Transverse colon (tissue), 4 donors: ENCODE results near the gene TAX1BP1.

Experiments
- EP300 ChIP-seq: sonication (generic); formaldehyde crosslinking; IDR thresholded peaks from one replicate; pipeline ENCODE4 v1.6.1; 2017; ENCODE audit warnings: antibody characterized with exemption, low read depth
- POLR2A ChIP-seq: fragments of 450-650 bp; IDR thresholded peaks from one replicate; pipeline ENCODE4 v1.6.1; 2016; ENCODE audit warnings: antibody characterized with exemption, mild to moderate bottlenecking, moderate library complexity
- POLR2AphosphoS5 ChIP-seq, 3 donors: sonication (generic); formaldehyde crosslinking; IDR thresholded peaks; one replicate each; pipeline ENCODE4 v1.6.1; 2016; ENCODE audit warnings: antibody characterized with exemption in 3 of 3
- TF ChIP-seq, protein P1 (sequence below), 5 experiments: fragments of 200-600 bp in 3 of 5; fragments of 450-650 bp in 2 of 5; sonication (generic) in 3 of 5; IDR thresholded peaks; 1 replicate in 2 of 5; 2 replicates in 3 of 5; pipeline ENCODE4 v1.5.1; 2016 to 2017; ENCODE audit warnings: antibody characterized with exemption in 5 of 5, inconsistent platforms in 3 of 5, mild to moderate bottlenecking in 2 of 5, moderate library complexity in 1 of 5

- TF ChIP-seq, protein P1, sequence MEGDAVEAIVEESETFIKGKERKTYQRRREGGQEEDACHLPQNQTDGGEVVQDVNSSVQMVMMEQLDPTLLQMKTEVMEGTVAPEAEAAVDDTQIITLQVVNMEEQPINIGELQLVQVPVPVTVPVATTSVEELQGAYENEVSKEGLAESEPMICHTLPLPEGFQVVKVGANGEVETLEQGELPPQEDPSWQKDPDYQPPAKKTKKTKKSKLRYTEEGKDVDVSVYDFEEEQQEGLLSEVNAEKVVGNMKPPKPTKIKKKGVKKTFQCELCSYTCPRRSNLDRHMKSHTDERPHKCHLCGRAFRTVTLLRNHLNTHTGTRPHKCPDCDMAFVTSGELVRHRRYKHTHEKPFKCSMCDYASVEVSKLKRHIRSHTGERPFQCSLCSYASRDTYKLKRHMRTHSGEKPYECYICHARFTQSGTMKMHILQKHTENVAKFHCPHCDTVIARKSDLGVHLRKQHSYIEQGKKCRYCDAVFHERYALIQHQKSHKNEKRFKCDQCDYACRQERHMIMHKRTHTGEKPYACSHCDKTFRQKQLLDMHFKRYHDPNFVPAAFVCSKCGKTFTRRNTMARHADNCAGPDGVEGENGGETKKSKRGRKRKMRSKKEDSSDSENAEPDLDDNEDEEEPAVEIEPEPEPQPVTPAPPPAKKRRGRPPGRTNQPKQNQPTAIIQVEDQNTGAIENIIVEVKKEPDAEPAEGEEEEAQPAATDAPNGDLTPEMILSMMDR (IDR thresholded peaks at IDR 0.05): no peak
- TF ChIP-seq POLR2AphosphoS5 (IDR thresholded peaks at IDR 0.05): no peak
- no peak for TF ChIP-seq EP300
- no peak for TF ChIP-seq POLR2A
Observed at GRCh38 chr7:27866256-27866655, 126.3 kb downstream of the TAX1BP1 start.
